Myocyte (in vitro differentiated cells): ENCODE data around the gene NSFL1C. TPM values are rescaled to one million over a fixed set of nuclear protein-coding genes. Genes with fewer than 3 reads are reported as not detected.
"Not testable (repeated sequence)": the region's sequence is repeated elsewhere in the genome, so short reads cannot be mapped to it uniquely, and the experiment has no call there.

Experiments
- DNase-seq: peaks from one replicate; pipeline ENCODE4 v3.0.0-alpha.2; 2012; ENCODE audit warnings: low read depth
- polyA plus RNA-seq: library from polyadenylated mRNA; unstranded; fragments of >200 nt; gene quantifications from one replicate; pipeline ENCODE4 v1.2.1, GENCODE V29; 2012; ENCODE audit warnings: missing spikeins
- total RNA-seq: library from RNA; depleted of rRNA; stranded (reverse); fragments of >200 nt; gene quantifications from 2 replicates; pipeline ENCODE4 v1.2.3, GENCODE V29; 2014

The NSFL1C gene
- 49.6 and 67.0 TPM in 2 replicates for total RNA-seq
- 102 TPM for polyA plus RNA-seq

GRCh38 chr20:1466211-1467081 lies at the start of gene NSFL1C:
NSFL1C (minus strand) TSS chr20:1466849; CDS start chr20:1466824, 25 bp downstream.
- DNase-seq: peak; percentile 93

GRCh38 chr20:1513801-1514200 lies 47.2 kb upstream of the NSFL1C start:
- no peak for DNase-seq

GRCh38 chr20:1509237-1509636 lies 42.6 kb upstream of the NSFL1C start:
- peak; percentile 40 for DNase-seq

- DNase-seq: no peak
Measured at GRCh38 chr20:1508574-1508973, 41.9 kb upstream of the NSFL1C start.

- no peak for DNase-seq
Measured at GRCh38 chr20:1507276-1507675, 40.6 kb upstream of the NSFL1C start.

- no peak for DNase-seq
Measured at GRCh38 chr20:1505871-1506270, 39.2 kb upstream of the NSFL1C start.

- no peak for DNase-seq
Measured at GRCh38 chr20:1505361-1505760, 38.7 kb upstream of the NSFL1C start.

- DNase-seq: peak; percentile 84
Measured at GRCh38 chr20:1503564-1504227, 37.0 kb upstream of the NSFL1C start.

- DNase-seq: no peak
Measured at GRCh38 chr20:1500496-1500895, 33.8 kb upstream of the NSFL1C start.

GRCh38 chr20:1499528-1500420 lies 33.1 kb upstream of the NSFL1C start:
- no peak for DNase-seq

- DNase-seq: not testable (repeated sequence)
Measured at GRCh38 chr20:1497371-1497770, 30.7 kb upstream of the NSFL1C start.

- no peak for DNase-seq
Measured at GRCh38 chr20:1496930-1497329, 30.3 kb upstream of the NSFL1C start.

- DNase-seq: no peak
Measured at GRCh38 chr20:1494436-1494835, 27.8 kb upstream of the NSFL1C start.

- no peak for DNase-seq
Measured at GRCh38 chr20:1493536-1493935, 26.9 kb upstream of the NSFL1C start.

- no peak for DNase-seq
Measured at GRCh38 chr20:1491860-1492642, 25.4 kb upstream of the NSFL1C start.

- DNase-seq: no peak
Measured at GRCh38 chr20:1491281-1491840, 24.7 kb upstream of the NSFL1C start, which contains the start of gene SIRPB2. SIRPB2 (minus strand) TSS chr20:1491420; CDS start chr20:1491359, 61 bp downstream.

GRCh38 chr20:1490643-1491195 lies 24.1 kb upstream of the NSFL1C start:
- DNase-seq: no peak

- DNase-seq: no peak
Measured at GRCh38 chr20:1489764-1490436, 23.3 kb upstream of the NSFL1C start.

- no peak for DNase-seq
Measured at GRCh38 chr20:1489325-1489724, 22.7 kb upstream of the NSFL1C start.
